ENCODE results near the gene PEX10.

Gene PEX10

DNA sequence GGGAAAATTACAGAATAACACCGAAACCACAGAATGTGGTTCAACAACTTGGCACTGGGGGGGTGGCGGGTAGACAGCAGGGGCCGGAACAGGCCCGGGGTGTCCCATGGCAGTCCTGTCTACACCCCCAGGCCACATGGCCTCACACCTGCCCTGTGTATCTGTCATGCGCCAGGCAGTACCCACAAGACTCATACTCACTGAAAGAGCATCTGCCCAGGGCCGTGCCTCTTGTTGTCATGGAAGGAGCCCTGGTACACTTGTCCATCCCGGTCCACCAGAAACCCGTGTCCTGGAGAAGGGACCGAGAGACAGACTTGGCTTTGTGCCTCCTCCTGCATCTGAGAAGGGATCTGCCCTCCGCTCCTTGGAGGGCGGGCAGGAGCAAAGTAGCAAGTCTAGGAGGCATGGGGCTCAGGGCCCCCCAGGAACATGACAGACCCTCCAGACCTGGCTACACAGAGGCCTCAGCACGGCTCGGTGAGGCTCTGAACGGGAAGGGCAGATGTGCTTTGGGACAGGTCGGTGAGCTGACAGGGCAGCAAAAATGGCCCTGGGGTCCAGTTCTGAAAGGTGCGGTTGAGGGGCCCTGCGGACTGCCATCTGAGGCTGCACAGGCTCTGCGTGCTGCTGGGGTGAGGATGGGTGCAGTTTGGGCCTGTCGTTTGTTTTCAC lies 26.6 kb downstream of the PEX10 start:
- DNase-seq (ENCODE audit: low read depth) = no peak
- TF ChIP-seq, protein P1, sequence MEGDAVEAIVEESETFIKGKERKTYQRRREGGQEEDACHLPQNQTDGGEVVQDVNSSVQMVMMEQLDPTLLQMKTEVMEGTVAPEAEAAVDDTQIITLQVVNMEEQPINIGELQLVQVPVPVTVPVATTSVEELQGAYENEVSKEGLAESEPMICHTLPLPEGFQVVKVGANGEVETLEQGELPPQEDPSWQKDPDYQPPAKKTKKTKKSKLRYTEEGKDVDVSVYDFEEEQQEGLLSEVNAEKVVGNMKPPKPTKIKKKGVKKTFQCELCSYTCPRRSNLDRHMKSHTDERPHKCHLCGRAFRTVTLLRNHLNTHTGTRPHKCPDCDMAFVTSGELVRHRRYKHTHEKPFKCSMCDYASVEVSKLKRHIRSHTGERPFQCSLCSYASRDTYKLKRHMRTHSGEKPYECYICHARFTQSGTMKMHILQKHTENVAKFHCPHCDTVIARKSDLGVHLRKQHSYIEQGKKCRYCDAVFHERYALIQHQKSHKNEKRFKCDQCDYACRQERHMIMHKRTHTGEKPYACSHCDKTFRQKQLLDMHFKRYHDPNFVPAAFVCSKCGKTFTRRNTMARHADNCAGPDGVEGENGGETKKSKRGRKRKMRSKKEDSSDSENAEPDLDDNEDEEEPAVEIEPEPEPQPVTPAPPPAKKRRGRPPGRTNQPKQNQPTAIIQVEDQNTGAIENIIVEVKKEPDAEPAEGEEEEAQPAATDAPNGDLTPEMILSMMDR (IDR thresholded peaks at IDR 0.05; ENCODE audit: control insufficient read depth, extremely low read depth, insufficient read depth) = no peak

DNA sequence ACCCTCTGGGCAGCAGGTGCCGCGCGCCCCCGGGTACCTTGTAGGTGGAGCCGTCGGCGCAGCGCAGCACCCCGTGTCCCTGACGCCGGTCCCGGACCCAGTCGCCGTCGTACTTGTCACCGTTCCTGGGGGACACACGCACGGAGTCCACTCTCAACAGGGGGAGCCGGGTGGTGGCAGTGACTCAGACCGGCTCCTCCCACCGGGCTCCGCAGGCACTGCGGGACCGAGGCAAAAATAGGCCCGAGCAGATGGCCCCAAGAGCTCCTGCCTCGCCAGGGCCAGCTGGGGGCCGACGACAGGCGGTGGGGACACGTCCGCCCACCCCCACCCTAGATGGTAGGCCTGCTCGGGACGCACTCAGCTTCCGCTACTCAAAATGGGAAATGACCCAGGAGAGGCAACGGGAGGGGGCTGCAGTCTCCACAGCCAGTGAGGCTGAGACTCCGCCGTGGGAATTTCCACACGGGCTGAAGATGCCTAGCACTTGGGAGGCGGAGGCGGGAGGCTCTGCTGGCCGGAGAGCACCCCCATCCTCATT lies 27.4 kb downstream of the PEX10 start:
- H3K4me3 ChIP-seq (ENCODE audit: low read depth, low read length) = no peak overlapping the region
- no peak for DNase-seq (ENCODE audit: low read depth)
- TF ChIP-seq, protein P1 (IDR thresholded peaks at IDR 0.05; ENCODE audit: control insufficient read depth, extremely low read depth, insufficient read depth) = no peak

More for the DNA sequence above, 26.6 kb downstream of the PEX10 start:
- no peak overlapping the region for H3K4me3 ChIP-seq (ENCODE audit: low read depth, low read length)

DNA sequence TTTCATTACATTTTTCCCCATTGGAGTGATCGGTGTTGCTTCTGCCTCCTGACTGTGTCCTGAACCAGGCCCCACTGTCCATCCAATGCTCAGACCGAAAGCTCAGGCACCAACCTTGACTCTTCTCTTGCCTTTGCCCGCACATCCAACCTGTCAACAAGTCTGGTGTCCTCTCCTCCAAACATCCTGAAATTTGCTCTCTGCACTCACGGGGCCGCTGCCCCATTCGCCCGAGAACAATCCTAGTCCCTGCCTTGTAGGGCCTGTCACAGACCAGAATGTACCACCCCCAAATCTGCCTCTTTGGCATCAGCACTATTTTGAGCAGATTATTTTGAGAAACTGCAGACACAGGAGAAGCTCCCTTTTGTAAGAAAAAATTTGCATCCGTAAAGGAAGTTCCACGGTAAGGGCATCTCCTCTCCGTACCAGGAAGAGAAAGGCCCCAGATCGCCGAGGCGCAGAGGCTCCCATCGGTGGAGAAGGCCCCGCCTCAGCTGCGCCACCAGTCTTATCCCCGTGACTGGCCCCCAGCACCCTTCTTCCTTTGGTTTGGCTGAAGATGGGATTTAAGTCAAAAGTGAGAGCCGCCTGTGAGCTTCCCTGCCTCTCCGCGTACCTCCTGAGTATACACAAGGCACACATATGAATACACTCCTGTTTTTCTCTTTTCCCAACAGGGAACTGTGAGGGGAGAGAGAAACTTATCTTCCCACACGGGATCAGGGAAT lies 28.1 kb downstream of the PEX10 start:
- H3K4me3 ChIP-seq (ENCODE audit: low read depth, low read length) = no peak overlapping the region
- DNase-seq (ENCODE audit: low read depth) = no peak
- TF ChIP-seq, protein P1 (IDR thresholded peaks at IDR 0.05; ENCODE audit: control insufficient read depth, extremely low read depth, insufficient read depth) = no peak

DNA sequence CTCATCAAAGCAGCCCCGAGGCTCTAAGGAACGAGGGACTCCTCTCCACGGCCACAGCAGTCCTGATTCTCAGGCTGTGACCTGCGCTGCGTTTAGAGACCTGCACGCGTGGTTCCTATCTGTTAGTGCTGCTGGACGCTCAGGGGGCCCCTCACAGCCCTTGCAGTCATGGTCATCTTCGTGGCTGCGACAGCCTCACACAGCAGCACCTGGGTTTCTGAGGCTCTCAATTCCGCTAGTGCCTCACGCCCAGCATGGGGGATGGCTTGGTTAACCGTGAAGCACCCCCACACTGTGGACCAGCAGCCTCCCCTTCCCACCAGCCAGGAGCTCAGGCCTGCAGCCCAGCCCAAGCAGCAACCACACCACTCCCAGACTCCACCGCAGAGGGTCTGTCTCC lies 28.8 kb downstream of the PEX10 start:
- TF ChIP-seq, protein P1 (IDR thresholded peaks at IDR 0.05; ENCODE audit: control insufficient read depth, extremely low read depth, insufficient read depth) = no peak
- no peak overlapping the region for H3K4me3 ChIP-seq (ENCODE audit: low read depth, low read length)
- DNase-seq (ENCODE audit: low read depth) = no peak

DNA sequence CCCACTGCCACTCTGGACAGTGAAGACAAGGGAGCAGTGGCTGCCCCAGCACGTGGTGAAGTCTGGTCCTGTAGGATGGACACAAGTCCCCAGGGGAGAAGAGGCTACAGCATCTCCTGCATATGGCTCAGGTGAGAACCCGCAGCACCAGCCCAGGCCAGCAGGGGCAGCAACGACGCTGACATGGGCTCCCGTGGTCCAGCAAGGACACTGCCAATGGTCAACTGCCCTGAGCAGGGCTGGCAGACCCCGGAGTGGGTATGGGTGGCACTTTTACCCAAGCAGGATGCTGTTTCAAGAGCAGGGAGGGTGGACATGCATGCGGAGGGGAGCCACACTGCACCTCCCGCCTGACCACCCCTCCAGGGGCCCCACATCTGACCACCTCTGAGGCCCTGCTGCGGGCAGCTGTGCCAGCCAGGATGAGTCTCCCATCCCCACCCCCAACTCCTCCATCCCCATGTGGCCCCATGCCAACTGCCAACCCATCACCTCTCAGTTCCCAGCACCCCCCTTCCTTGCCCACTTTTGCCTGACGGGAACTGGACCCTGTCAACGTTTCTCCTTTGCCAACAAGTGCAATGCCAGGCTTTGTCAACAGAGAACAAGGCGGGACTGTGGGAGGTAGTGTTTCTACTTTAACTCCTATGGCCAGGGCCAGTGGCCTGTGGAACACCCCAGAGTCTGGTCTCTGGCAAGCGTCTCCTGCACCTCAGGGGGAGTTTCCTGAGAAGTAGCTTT lies 29.6 kb downstream of the PEX10 start:
- H3K4me3 ChIP-seq (ENCODE audit: low read depth, low read length) = no peak overlapping the region
- DNase-seq (ENCODE audit: low read depth) = no peak
- TF ChIP-seq, protein P1 (IDR thresholded peaks at IDR 0.05; ENCODE audit: control insufficient read depth, extremely low read depth, insufficient read depth) = peak; percentile 47

DNA sequence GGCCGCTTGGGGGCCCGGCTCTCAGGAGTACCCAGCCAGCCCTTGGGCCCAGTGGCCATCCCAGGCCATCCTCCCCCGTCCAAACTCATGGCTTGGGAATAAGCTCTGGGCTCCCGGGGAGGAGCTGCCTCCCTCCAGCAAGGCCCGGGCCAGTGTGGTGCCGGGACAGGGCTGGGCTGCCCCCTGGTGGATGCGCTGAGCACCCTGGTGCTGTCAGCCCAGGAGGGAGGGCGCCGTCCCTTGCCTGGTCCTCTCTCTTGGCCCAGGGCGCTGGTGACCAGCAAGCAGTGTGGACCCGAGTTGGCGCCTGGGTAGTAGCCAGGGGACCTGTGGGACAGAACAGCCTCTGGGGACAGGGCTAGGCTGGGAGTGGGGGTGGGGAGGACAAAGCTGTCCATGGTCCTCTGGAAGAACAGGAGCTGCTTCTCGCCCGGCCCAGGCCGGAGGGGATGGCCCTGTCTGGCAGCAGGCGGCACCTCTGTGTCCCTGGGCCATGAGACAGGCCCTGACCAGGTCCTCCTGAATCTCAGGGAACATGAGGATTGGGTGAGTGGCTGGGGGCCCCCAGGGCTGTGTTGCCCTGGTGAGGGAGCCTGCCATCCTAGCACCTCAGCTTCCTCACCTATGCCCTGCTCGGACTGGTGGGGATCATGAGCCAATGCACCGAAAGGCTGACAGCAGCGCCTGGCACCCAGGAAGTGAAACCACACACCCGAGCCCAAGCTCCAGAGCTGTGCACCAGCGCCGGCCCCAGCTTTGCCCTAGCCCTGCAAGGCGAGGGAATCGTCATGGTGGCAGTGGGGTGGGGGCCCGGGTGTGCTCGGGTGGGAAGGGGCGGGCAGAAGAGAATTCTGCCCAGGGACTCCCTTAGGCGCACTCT lies 30.4 kb downstream of the PEX10 start:
- TF ChIP-seq, protein P1 (IDR thresholded peaks at IDR 0.05; ENCODE audit: control insufficient read depth, extremely low read depth, insufficient read depth) = peak; percentile 98
- DNase-seq (ENCODE audit: low read depth) = no peak
- no peak overlapping the region for H3K4me3 ChIP-seq (ENCODE audit: low read depth, low read length)
